Activated gamma-delta T cell treated with Interleukin-2 at 50 U/mL for 16 hours (primary cell): ENCODE measurements around the gene SRRT.
A peak's percentile ranks its signal among the peaks of the same experiment; 100 is the strongest.

Source experiments
- DNase-seq: peaks from one replicate; pipeline ENCODE4 v3.0.0-alpha.2; 2020

SRRT gene

DNA sequence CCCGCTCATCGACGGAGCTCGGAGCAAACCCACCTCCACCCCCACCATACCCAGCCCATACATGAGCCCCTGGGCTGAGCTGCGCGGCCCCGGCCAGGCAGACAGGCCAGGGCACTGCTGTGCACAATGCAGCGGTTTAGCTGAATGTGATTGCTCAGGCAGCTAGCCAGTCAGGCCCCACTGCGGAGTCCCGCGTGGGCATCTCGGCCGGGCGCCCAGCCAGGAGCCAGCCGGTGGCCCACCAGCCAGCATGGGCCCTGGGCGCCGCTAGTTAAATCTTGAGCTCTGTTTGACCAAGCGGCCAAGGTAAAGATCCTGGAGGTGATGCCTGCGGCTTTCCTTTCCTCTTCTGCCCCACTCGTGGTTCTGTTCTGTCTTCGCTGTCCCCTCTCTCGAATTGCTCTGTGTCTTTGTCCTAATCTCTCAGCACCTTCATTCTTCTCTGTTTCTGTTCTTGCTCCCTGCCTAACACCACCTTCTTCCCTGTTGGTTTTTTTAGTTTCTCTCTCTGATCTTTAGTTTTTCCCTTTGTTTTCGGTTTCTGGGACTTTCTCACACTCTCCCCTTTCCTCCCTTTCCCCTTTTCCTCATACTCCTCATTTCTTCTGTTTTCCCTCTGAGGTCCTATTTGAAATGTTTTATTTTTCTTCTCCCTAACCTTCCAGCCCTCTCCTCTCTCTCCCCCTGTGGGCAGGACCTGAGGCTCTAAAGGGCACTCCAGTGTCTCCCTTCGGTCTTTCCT is 8.1 kb downstream of the SRRT start:
- DNase-seq: no peak

- no peak for DNase-seq
Observed at GRCh38 chr7:100884736-100885439, 10.0 kb downstream of the SRRT start.

DNA sequence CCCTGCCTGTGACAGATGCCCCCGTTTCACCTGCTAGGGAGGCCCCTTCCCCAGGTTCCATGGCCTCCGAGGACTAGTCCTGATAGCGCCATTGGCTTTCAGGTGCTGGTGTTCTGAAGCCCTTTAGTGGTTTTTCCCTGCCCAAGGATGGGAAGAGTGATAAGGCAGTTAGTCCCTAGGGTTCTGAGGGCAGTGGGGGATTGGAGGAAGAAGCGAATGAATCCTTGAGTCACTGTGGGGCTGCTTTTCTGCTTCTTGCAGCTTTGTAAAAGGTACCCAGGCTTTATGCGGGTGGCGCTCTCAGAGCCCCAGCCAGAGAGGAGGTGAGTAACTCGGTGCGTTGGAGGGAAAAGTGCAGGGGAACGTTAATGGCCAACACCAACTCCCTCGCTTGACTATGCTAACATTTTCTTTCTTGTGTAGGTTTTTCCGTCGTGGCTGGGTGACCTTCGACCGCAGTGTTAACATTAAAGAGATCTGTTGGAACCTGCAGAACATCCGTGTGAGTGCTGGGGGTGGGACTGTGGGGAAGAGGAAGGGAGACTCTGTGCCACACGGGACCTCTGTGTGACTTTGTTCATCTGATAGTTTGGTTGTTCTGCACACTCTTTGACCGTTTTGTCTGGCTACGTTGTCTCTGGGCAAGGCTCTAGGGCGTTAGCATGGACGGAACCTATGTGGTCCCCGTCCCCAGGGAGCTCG is 10.7 kb downstream of the SRRT start:
- DNase-seq: no peak

GRCh38 chr7:100886142-100886935 is 11.4 kb downstream of the SRRT start:
- no peak for DNase-seq

DNA sequence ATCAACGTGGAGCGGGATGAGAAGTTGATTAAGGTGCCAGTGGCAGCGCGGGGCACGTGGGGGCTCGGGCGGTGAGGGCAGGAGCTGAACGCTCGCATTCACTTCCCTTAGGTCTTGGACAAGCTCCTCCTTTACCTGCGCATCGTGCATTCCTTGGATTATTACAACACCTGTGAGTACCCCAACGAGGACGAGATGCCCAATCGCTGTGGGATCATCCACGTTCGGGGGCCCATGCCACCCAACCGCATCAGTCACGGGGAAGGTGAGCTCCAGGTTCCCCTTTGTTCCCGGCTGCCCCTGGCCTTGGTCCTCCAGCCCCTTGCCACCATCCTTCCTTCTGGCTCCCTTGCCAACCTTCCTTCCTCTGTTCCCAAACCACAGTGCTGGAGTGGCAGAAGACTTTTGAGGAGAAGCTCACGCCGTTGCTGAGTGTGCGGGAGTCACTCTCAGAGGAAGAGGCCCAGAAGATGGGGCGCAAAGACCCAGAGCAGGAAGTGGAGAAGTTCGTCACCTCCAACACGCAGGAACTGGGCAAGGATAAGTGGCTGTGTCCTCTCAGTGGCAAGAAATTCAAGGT is 12.1 kb downstream of the SRRT start:
- no peak for DNase-seq

DNA sequence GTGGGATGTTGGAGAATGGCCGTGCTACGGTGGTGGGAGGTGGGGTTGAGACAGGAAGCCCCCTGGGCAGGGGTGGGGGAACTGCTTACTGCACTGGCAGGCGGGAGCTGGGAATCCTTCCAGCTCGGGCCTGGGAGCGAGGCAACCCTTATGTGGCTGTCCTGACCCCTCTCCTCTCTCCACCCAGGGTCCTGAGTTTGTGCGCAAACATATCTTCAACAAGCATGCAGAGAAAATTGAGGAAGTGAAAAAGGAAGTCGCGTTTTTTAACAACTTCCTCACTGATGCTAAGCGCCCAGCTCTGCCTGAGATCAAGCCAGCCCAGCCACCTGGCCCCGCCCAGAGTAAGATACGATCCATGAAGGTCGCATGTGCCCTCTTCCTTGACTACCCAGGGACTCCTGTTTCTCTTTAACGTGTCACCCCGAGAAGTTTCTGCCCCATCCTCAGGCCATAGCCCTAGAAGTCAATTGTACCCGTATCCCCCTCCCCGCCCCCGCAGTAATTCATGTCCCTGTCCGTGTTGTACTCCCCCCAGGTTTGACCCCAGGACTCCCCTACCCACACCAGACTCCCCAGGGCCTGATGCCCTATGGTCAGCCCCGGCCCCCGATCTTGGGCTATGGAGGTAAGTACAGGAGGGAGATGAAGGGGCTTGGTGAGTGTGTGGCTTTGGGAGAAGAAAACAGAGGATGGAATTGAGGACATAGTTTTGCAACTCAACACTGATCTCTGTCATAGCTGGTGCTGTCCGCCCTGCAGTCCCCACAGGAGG is 12.8 kb downstream of the SRRT start:
- no peak for DNase-seq

DNA sequence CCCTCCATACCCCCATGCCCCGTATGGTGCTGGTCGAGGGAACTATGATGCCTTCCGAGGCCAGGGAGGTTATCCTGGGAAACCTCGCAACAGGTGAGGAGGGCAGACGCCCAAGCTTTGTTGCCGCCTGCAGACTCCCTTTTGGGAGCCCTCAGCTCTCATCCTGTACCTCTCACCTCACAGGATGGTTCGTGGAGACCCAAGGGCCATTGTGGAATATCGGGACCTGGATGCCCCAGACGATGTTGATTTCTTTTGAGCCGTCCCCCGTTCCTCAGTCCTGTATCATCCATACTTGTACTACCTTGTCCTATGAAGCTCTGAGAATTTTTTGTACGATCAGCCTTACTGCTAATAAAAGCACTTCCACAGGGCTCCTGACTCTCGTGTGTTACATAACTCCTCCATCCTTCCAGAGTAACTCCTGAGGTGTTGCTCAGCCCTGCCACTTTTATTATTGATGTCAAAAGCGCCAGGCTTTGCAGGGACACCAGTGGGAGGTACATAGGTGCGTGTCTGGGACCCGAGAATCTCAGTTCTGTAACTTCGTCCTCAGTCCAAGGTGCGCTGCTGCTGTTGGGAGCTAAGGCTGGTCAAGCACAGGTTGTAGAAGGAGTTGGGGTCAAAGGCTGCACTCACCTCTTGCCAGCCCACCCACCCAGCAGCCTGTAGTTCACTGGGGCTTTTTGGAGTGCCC is 13.5 kb downstream of the SRRT start:
- no peak for DNase-seq

DNA sequence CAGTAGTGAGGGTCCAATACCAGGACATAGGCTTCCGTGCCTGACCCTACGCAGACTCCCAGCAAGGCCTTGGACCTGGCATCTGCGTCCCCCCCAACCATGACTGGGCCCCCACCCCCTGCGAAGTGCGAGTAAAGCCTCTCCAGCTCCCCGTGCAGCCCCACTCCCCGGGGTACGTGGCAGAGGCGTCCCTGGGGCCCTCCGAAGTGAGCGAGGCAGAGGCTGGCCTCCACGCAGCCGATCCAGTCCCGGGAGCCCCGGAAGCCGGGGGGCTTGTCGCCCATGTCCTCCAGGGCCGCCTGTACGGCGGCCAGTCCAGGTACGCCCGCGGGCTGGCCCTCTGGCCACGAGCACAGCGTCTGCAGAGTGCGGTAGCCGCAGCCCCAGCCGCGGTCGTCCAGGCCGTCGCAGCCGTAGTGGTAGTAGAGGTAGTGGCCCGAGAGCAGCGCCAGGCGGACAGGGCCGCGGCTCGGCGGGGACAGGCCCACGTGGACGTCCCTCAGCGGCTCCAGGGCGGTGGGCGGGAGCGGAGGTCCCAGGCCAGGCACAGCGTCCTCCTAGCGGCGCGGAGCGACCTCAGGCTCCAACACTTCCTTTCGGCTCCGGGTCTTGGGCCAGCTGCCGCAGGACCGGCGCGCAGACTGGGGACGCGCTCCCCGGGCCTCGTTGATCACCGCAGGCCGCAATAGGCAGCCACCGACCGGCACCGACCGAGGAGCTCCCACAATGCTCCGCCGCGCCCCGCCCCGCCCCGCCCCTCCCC is 14.3 kb downstream of the SRRT start, which contains the start of gene UFSP1:
UFSP1 (minus strand) TSS at position 728 of the 763 bp plus-strand sequence; CDS start at position 284, 444 bp downstream.
- no peak for DNase-seq

- DNase-seq: no peak
Observed at GRCh38 chr7:100890653-100891567, 16.0 kb downstream of the SRRT start.

DNA sequence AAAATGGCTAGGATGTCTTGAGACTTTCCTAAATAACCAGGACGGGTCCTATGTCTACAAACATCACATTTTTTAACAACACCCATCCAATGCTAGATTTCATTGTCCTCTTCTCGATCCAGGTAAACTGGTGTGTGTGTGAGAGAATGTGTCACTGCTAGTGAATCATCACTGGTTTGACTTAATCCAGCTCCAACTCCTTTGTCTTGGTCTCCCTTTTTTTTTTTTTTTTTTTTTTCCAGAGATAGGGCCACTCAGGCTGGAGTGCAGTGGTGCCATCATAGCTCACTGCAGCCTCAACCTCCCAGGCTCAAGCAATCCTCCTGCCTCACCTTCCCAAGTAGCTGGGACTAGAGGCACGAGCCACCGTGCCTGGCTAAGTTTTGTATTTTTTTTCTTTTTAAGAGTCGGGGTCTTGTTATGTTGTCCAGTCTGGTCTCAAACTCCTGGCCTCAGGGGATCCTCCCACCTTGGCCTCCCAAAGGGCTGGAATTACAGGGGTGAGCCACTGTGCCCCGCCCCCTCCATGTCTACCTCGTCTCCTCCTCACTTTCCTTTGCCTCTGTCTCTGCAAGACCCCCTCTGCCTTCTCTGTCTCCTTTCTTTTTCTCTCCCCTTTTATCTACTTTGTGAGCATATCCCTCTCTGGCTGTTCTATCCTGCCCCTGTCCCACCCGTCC is 16.8 kb downstream of the SRRT start:
- DNase-seq: no peak

DNA sequence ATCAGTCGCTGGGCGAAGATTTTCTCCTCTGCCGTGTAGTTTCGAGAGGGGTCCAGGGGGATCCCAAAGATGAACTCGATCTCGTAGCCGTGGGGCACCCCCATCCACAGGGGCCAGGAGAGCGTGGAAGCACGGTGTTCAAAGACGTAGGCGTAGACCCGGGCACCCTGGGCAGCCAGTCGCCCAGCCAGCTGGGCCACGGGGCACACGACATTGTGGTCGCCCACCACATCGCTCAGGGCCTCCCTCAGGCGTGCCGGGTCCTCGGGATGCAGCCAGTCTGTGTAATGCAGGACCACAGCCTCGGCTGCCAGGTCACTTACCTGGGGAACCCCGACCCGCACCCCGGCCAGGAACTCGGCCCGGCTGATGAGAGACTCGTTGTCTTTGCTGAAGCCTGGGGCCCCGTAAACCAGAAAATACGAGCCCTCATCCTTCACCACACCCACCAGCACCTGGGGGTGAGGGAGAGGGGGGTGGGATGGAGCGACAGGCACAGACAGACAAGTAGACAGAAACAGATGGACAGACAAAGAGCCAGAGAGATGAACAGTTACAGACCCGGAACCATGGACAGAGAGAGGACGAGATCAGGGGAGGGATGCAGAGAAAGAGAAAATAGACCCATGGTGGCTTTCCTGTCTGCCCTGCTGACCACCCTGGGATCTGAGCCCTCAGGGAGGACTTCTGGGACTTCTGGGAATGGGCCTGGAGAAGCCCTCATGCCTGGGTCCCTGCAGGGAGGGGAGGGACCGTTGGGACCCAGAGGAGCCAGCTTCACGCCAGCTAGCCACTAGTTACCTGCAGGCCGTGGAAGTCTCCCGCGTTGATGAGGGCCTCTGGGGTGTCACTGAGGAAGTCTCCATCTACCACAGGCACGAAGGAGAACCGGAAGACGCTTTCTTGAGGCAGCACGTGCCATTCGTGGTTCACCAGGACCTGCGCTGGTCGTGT is 17.7 kb downstream of the SRRT start:
- DNase-seq: no peak

DNA sequence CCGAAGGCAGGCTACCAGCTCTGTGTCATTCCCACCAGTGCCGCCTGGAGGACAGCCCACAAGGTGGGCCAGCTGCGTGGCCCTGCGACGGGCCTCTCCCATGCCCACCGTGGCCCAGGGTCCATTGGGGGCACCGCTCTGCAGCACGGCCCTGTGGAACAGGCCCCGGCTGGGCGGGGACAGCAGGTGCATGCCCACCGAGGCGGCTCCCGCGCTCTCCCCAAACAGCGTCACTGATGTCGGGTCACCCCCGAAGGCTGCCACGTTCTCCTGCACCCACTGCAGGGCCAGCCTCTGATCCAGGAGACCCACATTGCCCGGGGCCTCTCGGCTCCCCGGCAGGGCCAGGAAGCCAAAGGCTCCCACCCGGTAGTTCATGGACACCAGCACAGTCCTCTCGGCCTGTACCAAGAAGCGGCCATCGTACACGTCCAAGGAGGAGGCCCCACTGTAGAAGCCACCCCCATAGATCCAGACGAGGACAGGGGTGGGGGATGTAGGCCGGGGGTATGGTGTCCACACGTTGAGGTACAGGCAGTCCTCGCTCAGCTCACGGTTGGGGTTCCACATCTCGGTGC is 18.5 kb downstream of the SRRT start:
- no peak for DNase-seq

GRCh38 chr7:100893910-100894721 is 19.2 kb downstream of the SRRT start:
- DNase-seq: no peak

DNA sequence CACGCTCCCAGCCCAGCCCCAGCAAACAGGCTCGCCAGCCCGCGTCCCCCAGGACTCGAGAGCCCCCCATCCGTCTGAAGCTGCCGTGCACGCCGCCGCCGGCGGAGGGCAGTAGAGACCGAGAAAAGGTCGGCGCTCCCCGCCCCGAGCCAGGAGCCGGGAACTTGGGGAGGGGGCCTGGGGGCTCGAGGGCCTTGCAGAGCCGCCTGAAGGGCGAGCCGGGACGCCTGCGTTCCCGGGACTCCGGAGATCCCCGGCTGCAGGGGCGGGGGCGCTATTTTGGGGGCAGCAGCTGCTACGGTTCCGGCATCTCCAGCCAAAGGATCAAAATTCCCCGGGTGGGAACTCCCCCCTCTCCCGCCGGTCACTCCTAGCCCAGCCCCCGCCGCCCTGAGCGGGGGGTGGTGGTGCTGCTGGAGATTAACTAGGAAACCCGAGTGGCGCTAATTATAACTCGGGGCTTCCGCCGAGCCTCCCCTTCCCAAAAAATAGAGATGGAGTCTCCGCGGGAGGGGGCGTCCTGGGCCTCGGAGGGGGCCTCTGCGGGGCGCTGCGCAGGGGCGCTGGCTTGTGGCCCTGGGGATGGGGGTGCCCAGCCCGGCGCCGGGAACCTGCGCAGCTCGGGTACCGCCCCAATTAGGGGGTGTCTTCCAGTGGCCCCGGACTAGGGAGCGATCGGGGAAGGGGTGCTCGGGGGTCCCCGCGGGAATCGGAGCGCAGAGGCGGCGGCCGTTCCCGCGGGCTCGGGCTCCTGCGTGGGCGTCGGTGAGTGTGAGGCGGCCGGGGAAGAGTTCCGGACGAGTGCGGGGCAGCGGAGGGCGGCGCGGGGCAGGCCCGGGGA is 20.2 kb downstream of the SRRT start:
- peak; percentile 62 for DNase-seq

DNA sequence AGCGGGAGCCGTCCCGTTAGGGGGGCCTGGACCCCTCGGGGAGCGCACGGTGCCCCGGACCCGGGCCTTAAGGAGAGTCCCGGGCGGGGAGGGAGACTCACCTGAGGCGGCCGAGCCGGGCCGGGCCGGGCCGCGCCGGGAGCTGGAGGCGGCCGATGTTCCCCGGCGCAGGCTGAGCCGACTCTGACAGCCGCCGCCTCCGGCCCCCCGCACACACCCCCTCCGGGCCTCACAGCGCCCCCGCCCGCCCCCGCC is 20.7 kb downstream of the SRRT start, which contains the start of gene ACHE:
ACHE (minus strand) TSS at position 188 of the 255 bp plus-strand sequence. CDS start 1,656 bp downstream, outside the sequence.
- DNase-seq: no peak
